ENCODE measurements around the gene NUDT3. TPM values are rescaled to one million over a fixed set of nuclear protein-coding genes. Genes with fewer than 3 reads are reported as not detected.

NUDT3 gene
- polyA plus RNA-seq, 1 of the 3 experiments (the other 2 are of a cell fraction) = 11.9 TPM

- peak; percentile 66 for TF ChIP-seq RAD21 (IDR thresholded peaks at IDR 0.05; ENCODE audit: low read length)
- TF ChIP-seq GABPA (IDR thresholded peaks at IDR 0.05; ENCODE audit: low read depth) = no peak
- no peak for TF ChIP-seq PBX3 (IDR thresholded peaks at IDR 0.05)
- TF ChIP-seq MXI1 (IDR thresholded peaks at IDR 0.05; ENCODE audit: low read depth, low read length) = peak; percentile 66
- TF ChIP-seq YY1 (IDR thresholded peaks at IDR 0.05; ENCODE audit: low read depth) = peak; percentile 85
- peak; percentile 65 for TF ChIP-seq SMC3 (IDR thresholded peaks at IDR 0.05; ENCODE audit: low read depth, low read length)
- no peak for TF ChIP-seq NFIC (IDR thresholded peaks at IDR 0.05; ENCODE audit: borderline replicate concordance)
- no peak for TF ChIP-seq SIN3A (IDR thresholded peaks at IDR 0.05; ENCODE audit: borderline replicate concordance, low read depth, low read length)
- TF ChIP-seq FOSL2 (IDR thresholded peaks at IDR 0.05; ENCODE audit: borderline replicate concordance, low read depth) = peak; percentile 31; the same call in 1 of the 2 replicates
- TF ChIP-seq USF2 (IDR thresholded peaks at IDR 0.05; ENCODE audit: borderline replicate concordance, low read depth, low read length) = no peak
Measured at GRCh38 chr6:34392497-34393190, at the start of gene NUDT3 (continued).

- WGBS (ENCODE audit: low lambda C conversion rate) = 63% methylated on average over 5 of the region's 5 CpGs
- H3K27me3 ChIP-seq (ENCODE audit: insufficient read depth) = no peaks in the 10 kb centered on the region
- no peaks in the 10 kb centered on the region for H4K20me1 ChIP-seq (ENCODE audit: insufficient read depth)
- no peaks in the 10 kb centered on the region for H3K9me2 ChIP-seq
- no peaks in the 10 kb centered on the region for H3K79me2 ChIP-seq (ENCODE audit: insufficient read depth)
- ChIA-PET CTCF (interaction anchor here (1.7 kb wide), 1 partner anchor 800 kb away, joined by 3 read pairs; no protein-coding TSS in a partner anchor), POLR2A (no interaction called here)
- H3K9me3 ChIP-seq = no peaks in the 10 kb centered on the region
- H3K4me1 ChIP-seq (ENCODE audit: control insufficient read depth in 1 of 2, insufficient read depth in 2 of 2, low read depth in 1 of 2, low read length in 1 of 2) = no peaks in the 10 kb centered on the region
- no peaks in the 10 kb centered on the region for H3K36me3 ChIP-seq (replicated peaks in 1 of 2; ENCODE audit: control insufficient read depth in 1 of 2, insufficient read depth in 2 of 2, low read length in 1 of 2)
- TF ChIP-seq YY1 (IDR thresholded peaks at IDR 0.05; ENCODE audit: low read depth) (no peak), TAF1 (IDR thresholded peaks at IDR 0.05; ENCODE audit: borderline replicate concordance, low read depth, low read length) (no peak), NRF1 (IDR thresholded peaks at IDR 0.05; ENCODE audit: low read depth, low read length) (no peak), FOSL2 (IDR thresholded peaks at IDR 0.05; ENCODE audit: borderline replicate concordance, low read depth) (no peak), FOXM1 (IDR thresholded peaks at IDR 0.05; ENCODE audit: low read depth) (no peak)
- no peak overlapping the region for H3K9ac ChIP-seq
- H3K27ac ChIP-seq (ENCODE audit: low read depth in 2 of 2, low read length in 1 of 2) = no peak overlapping the region
- no peaks in the 10 kb centered on the region for H3F3A ChIP-seq (replicated peaks; ENCODE audit: insufficient read depth)
- H3K4me2 ChIP-seq = no peak overlapping the region
- no peak overlapping the region for H2AFZ ChIP-seq (ENCODE audit: low read depth)
- no peak for DNase-seq
- H3K4me3 ChIP-seq (ENCODE audit: low read depth in 2 of 2, low read length in 1 of 2) = no peak overlapping the region
Measured at GRCh38 chr6:34441526-34441925, 49.1 kb upstream of the NUDT3 start.

GRCh38 chr6:34439442-34439841 lies 47.0 kb upstream of the NUDT3 start:
- 60% methylated on average over 3 of the region's 3 CpGs for WGBS (ENCODE audit: low lambda C conversion rate)
- Histone ChIP-seq H2AFZ (ENCODE audit: low read depth) (no peak overlapping the region), H4K20me1 (ENCODE audit: insufficient read depth) (no peaks in the 10 kb centered on the region), H3K4me2 (no peak overlapping the region), H3K9me2 (no peaks in the 10 kb centered on the region), H3K4me1 (ENCODE audit: control insufficient read depth in 1 of 2, insufficient read depth in 2 of 2, low read depth in 1 of 2, low read length in 1 of 2) (no peaks in the 10 kb centered on the region), H3K9ac (no peak overlapping the region), H3K27ac (ENCODE audit: low read depth in 2 of 2, low read length in 1 of 2) (no peak overlapping the region), H3K79me2 (ENCODE audit: insufficient read depth) (no peaks in the 10 kb centered on the region), H3K4me3 (ENCODE audit: low read depth in 2 of 2, low read length in 1 of 2) (no peak overlapping the region), H3K27me3 (ENCODE audit: insufficient read depth) (no peaks in the 10 kb centered on the region), H3F3A (replicated peaks; ENCODE audit: insufficient read depth) (no peaks in the 10 kb centered on the region), H3K9me3 (no peaks in the 10 kb centered on the region), H3K36me3 (replicated peaks in 1 of 2; ENCODE audit: control insufficient read depth in 1 of 2, insufficient read depth in 2 of 2, low read length in 1 of 2) (no peaks in the 10 kb centered on the region)
- no peak for DNase-seq
- ChIA-PET POLR2A (no interaction called here), CTCF (no interaction called here)
- TF ChIP-seq GABPA (IDR thresholded peaks at IDR 0.05; ENCODE audit: low read depth) = no peak
- no peak for TF ChIP-seq TCF12 (IDR thresholded peaks at IDR 0.05)
- no peak for TF ChIP-seq MAX (IDR thresholded peaks at IDR 0.05; ENCODE audit: low read depth)
- TF ChIP-seq FOXM1 (IDR thresholded peaks at IDR 0.05; ENCODE audit: low read depth) = no peak
- no peak for TF ChIP-seq YY1 (IDR thresholded peaks at IDR 0.05; ENCODE audit: low read depth)
- no peak for TF ChIP-seq IRF3 (IDR thresholded peaks at IDR 0.05; ENCODE audit: low read depth, low read length)
- no peak for TF ChIP-seq RCOR1 (IDR thresholded peaks at IDR 0.05; ENCODE audit: low read length)
- TF ChIP-seq SMC3 (IDR thresholded peaks at IDR 0.05; ENCODE audit: low read depth, low read length) = no peak
- no peak for TF ChIP-seq POLR2AphosphoS5 (IDR thresholded peaks at IDR 0.05; ENCODE audit: low read depth, low read length)
- no peak for TF ChIP-seq SIN3A (IDR thresholded peaks at IDR 0.05; ENCODE audit: borderline replicate concordance, low read depth, low read length)
- TF ChIP-seq CTCF (IDR thresholded peaks at IDR 0.05) = no peak
- no peak for TF ChIP-seq TEAD4 (IDR thresholded peaks at IDR 0.05; ENCODE audit: borderline replicate concordance, insufficient read depth)
- TF ChIP-seq FOXJ3 (CRISPR knock-in tag; IDR thresholded peaks at IDR 0.05) = no peak
- TF ChIP-seq ELF1 (IDR thresholded peaks at IDR 0.05) = no peak
